Panc1 (cell line): ENCODE results near the gene CNST.

ENCODE experiments used
- CTCF ChIP-seq: fragments of 450-650 bp; IDR thresholded peaks from 2 replicates; pipeline ENCODE4 v1.5.1; 2017; ENCODE audit warnings: mild to moderate bottlenecking
- POLR2AphosphoS5 ChIP-seq: IDR thresholded peaks from 2 replicates; pipeline ENCODE4 v1.6.1; 2012; ENCODE audit warnings: mild to moderate bottlenecking, low read depth, low read length, moderate library complexity
- REST ChIP-seq, 2 experiments: IDR thresholded peaks; 2 replicates each; pipeline ENCODE4 v1.6.1; 2011 to 2012; ENCODE audit warnings: low read depth in 2 of 2, control low read depth in 1 of 2, low read length in 1 of 2, mild to moderate bottlenecking in 1 of 2, moderate library complexity in 1 of 2; ENCODE audit not compliant: insufficient read depth in 1 of 2
- SIN3A ChIP-seq: IDR thresholded peaks from 2 replicates; pipeline ENCODE4 v1.6.1; 2012; ENCODE audit warnings: low read depth, mild to moderate bottlenecking, low read length, moderate library complexity, borderline replicate concordance; ENCODE audit not compliant: insufficient read depth
- TCF7L2 ChIP-seq: IDR thresholded peaks from 2 replicates; pipeline ENCODE4 v1.6.1; 2011; ENCODE audit warnings: mild to moderate bottlenecking, low read depth, low read length, inconsistent platforms

DNA sequence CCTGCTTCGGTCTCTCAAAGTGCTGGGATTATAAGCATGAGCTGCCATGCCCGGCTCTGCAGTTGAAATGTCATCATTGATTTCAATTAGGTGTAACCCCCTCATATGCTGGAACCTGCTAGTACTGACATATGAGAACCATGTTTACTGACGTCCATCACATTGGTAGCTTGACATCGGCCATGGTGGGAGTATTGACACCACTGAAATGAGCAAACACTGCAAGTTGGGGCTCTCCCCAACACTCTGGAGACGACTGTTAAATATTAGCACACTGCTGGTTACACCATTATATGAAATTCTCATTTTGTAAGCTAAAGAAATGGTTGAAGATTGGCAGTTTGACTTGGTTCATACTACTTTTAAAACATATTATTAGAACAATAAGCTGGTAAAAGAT, 63.7 kb downstream of the CNST start:
- no peak for TF ChIP-seq REST (IDR thresholded peaks at IDR 0.05; ENCODE audit: insufficient read depth in 1 of 2, low read depth in 2 of 2, low read length in 1 of 2)
- TF ChIP-seq CTCF: no peak
- TF ChIP-seq POLR2AphosphoS5: no peak
- no peak for TF ChIP-seq SIN3A
- TF ChIP-seq TCF7L2: no peak
